ENCODE measurements around the gene LIAS. TPM values are rescaled to one million over a fixed set of nuclear protein-coding genes. Genes with fewer than 3 reads are reported as not detected.

The LIAS gene
- total and polyA plus RNA-seq, 4 donors, result 8.6 to 26.7 (median 12.5) TPM

DNA sequence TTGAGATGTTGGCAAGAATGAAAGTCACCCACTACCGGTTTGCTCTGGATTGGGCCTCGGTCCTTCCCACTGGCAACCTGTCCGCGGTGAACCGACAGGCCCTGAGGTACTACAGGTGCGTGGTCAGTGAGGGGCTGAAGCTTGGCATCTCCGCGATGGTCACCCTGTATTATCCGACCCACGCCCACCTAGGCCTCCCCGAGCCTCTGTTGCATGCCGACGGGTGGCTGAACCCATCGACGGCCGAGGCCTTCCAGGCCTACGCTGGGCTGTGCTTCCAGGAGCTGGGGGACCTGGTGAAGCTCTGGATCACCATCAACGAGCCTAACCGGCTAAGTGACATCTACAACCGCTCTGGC is 12.4 kb upstream of the LIAS start:
- H3K27me3 ChIP-seq (ENCODE audit: control insufficient read depth in 3 of 3, insufficient read depth in 3 of 3, low read length in 2 of 3), result no peaks in the 10 kb centered on the region
- H3K27ac ChIP-seq (ENCODE audit: low read depth in 1 of 2, low read length in 1 of 2), result peak overlapping the region in 1 of 2 donors; percentile 29
- DNase-seq, result no peak
- no peaks in the 10 kb centered on the region for H3K9me3 ChIP-seq (ENCODE audit: control insufficient read depth in 4 of 4, insufficient read depth in 3 of 4, low read length in 3 of 4)
- WGBS, 2 donors, result 82 to 86% methylated on average over 20 of the region's 20 CpGs
- H3K9ac ChIP-seq (ENCODE audit: insufficient read depth in 1 of 2, low read length in 2 of 2), result peak overlapping the region in 1 of 2 donors; percentile 28
- TF ChIP-seq, protein P1, sequence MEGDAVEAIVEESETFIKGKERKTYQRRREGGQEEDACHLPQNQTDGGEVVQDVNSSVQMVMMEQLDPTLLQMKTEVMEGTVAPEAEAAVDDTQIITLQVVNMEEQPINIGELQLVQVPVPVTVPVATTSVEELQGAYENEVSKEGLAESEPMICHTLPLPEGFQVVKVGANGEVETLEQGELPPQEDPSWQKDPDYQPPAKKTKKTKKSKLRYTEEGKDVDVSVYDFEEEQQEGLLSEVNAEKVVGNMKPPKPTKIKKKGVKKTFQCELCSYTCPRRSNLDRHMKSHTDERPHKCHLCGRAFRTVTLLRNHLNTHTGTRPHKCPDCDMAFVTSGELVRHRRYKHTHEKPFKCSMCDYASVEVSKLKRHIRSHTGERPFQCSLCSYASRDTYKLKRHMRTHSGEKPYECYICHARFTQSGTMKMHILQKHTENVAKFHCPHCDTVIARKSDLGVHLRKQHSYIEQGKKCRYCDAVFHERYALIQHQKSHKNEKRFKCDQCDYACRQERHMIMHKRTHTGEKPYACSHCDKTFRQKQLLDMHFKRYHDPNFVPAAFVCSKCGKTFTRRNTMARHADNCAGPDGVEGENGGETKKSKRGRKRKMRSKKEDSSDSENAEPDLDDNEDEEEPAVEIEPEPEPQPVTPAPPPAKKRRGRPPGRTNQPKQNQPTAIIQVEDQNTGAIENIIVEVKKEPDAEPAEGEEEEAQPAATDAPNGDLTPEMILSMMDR (IDR thresholded peaks at IDR 0.05; ENCODE audit: control extremely low read depth, extremely low read depth), result no peak
- peaks cover under 1 to 3% (median 1%) of the 10 kb centered on the region in 4 donors for H3K36me3 ChIP-seq (ENCODE audit: control insufficient read depth in 4 of 4, insufficient read depth in 4 of 4, low read length in 4 of 4)
- peaks cover 0 to 7% (median 5%) of the 10 kb centered on the region in 5 donors for H3K4me1 ChIP-seq (ENCODE audit: control insufficient read depth in 5 of 5, insufficient read depth in 5 of 5, low read length in 5 of 5)
- no peak for ATAC-seq (ENCODE audit: insufficient read depth, low FRiP score)
- no peak overlapping the region for H3K4me3 ChIP-seq

DNA sequence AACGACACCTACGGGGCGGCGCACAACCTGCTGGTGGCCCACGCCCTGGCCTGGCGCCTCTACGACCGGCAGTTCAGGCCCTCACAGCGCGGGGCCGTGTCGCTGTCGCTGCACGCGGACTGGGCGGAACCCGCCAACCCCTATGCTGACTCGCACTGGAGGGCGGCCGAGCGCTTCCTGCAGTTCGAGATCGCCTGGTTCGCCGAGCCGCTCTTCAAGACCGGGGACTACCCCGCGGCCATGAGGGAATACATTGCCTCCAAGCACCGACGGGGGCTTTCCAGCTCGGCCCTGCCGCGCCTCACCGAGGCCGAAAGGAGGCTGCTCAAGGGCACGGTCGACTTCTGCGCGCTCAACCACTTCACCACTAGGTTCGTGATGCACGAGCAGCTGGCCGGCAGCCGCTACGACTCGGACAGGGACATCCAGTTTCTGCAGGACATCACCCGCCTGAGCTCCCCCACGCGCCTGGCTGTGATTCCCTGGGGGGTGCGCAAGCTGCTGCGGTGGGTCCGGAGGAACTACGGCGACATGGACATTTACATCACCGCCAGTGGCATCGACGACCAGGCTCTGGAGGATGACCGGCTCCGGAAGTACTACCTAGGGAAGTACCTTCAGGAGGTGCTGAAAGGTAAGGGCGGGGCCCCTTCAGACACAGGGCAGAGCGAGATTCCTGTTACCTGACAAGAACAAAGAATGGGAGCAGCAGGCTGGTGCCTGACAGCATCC is 11.8 kb upstream of the LIAS start:
- H3K27ac ChIP-seq (ENCODE audit: low read depth in 1 of 2, low read length in 1 of 2), result peak overlapping the region in 1 of 2 donors; percentile 29
- H3K9ac ChIP-seq (ENCODE audit: insufficient read depth in 1 of 2, low read length in 2 of 2), result peak overlapping the region; percentile 28 to 67
- H3K9me3 ChIP-seq (ENCODE audit: control insufficient read depth in 4 of 4, insufficient read depth in 3 of 4, low read length in 3 of 4), result no peaks in the 10 kb centered on the region
- H3K4me1 ChIP-seq (ENCODE audit: control insufficient read depth in 5 of 5, insufficient read depth in 5 of 5, low read length in 5 of 5), result peaks cover 0 to 7% (median 5%) of the 10 kb centered on the region in 5 donors
- DNase-seq, result peak; percentile 74 to 80 (median 80)
- TF ChIP-seq, protein P1 (IDR thresholded peaks at IDR 0.05; ENCODE audit: control extremely low read depth, extremely low read depth), result no peak
- 7 to 10% methylated on average over 61 of the region's 61 CpGs for WGBS, 2 donors
- no peaks in the 10 kb centered on the region for H3K27me3 ChIP-seq (ENCODE audit: control insufficient read depth in 3 of 3, insufficient read depth in 3 of 3, low read length in 2 of 3)
- peaks cover 4 to 8% (median 7%) of the 10 kb centered on the region in 4 donors for H3K36me3 ChIP-seq (ENCODE audit: control insufficient read depth in 4 of 4, insufficient read depth in 4 of 4, low read length in 4 of 4)
- peak; percentile 80 for ATAC-seq (ENCODE audit: insufficient read depth, low FRiP score)
- H3K4me3 ChIP-seq, result no peak overlapping the region

DNA sequence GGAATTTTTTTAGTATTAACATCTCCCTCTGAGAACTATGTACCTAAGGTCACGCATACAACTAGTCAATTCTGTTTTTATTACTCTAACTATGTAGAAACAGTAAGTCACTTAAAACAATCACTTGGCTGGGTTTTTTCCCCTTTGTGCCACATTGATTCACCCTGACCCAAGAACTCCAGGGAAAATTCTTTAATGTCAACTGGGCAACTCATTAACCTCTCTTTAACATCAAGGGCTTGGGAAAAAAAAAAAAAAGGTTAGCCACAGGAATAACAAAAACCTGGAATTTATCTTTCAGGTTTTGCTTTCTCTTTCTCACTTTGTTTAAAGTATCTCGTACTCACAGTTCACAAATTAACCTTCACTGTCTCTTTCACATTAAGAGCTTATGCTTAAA is 8.2 kb upstream of the LIAS start:
- TF ChIP-seq, protein P1 (IDR thresholded peaks at IDR 0.05; ENCODE audit: control extremely low read depth, extremely low read depth), result no peak
- H3K4me1 ChIP-seq (ENCODE audit: control insufficient read depth in 5 of 5, insufficient read depth in 5 of 5, low read length in 5 of 5), result peaks cover 0 to 7% (median 5%) of the 10 kb centered on the region in 5 donors
- 39 to 56% methylated on average over 2 of the region's 2 CpGs for WGBS, 2 donors
- peaks cover 11 to 35% (median 24%) of the 10 kb centered on the region in 4 donors for H3K36me3 ChIP-seq (ENCODE audit: control insufficient read depth in 4 of 4, insufficient read depth in 4 of 4, low read length in 4 of 4)
- no peak overlapping the region for H3K9ac ChIP-seq (ENCODE audit: insufficient read depth in 1 of 2, low read length in 2 of 2)
- DNase-seq (no peak), ATAC-seq (ENCODE audit: insufficient read depth, low FRiP score) (no peak)
- H3K4me3 ChIP-seq, result no peak overlapping the region
- H3K27ac ChIP-seq (ENCODE audit: low read depth in 1 of 2, low read length in 1 of 2), result no peak overlapping the region
- H3K27me3 ChIP-seq (ENCODE audit: control insufficient read depth in 3 of 3, insufficient read depth in 3 of 3, low read length in 2 of 3), result no peaks in the 10 kb centered on the region
- H3K9me3 ChIP-seq (ENCODE audit: control insufficient read depth in 4 of 4, insufficient read depth in 3 of 4, low read length in 3 of 4), result no peaks in the 10 kb centered on the region

Data from lung (tissue), 12 donors.